Activated CD4-positive, CD25-positive, alpha-beta regulatory T cell treated with anti-CD3 and anti-CD28 coated beads, Interleukin-2, amount 50 U/mL, for 72 hours (primary cell): ENCODE measurements around the gene ADORA2B.
"Not testable (repeated sequence)": the region's sequence is repeated elsewhere in the genome, so short reads cannot be mapped to it uniquely, and the experiment has no call there.

Experiments
- DNase-seq: peaks from one replicate; pipeline ENCODE4 v3.0.0; 2021

Gene ADORA2B

DNA sequence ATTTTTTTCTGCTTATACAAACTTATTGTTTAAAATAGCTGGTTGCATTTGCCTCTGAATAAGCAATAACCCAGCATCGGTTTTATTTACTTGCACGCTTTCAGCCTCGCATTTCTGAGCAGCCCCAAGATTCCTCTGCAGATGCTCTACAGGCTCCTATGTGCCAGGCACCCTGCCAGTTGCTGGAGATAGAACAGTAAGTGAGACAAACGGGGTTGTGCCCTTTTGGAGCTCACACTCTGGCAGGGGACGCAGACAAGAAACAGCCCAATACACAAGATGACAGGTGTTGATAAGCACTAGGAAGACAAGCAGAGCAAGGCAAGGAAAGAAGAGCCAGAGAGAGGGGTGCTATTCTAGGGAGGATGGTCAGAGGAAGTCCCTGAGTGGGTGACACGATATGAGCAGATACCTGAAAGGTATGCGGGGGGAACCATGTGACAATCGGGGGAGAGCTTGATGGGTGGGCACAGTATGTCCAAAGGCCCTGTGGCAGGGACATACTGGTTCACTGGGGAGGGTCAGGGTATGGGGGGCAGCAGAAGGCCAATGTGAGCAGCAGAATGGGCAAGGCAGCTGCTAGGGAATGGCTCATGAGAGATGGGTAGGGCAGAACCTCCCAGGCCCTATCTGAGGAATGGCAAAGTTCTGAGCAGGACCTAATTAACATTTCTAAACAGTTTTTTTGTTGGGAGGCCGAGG lies 18.7 kb upstream of the ADORA2B start:
- no peak for DNase-seq

GRCh38 chr17:15928286-15928785 lies 16.6 kb upstream of the ADORA2B start:
- DNase-seq = no peak

DNA sequence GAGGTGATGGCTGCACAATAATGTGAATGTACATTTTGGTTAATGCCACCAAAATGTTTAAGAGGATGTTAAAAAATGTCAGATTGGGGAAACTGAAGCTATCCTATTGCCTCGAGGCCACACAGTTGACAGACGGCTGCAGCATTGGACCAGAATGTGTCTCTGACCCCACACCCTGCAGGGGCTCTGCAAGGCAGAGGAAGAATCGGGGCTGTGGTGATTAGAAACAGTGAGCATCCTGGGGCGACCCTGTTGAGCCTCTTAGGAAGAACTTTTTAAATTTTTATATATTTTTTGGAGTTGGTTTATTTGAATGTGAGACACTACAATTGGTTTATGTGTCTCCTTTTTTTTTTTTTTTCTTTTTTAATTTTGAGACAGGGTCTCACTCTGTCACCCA lies 15.0 kb upstream of the ADORA2B start:
- no peak for DNase-seq

GRCh38 chr17:15930426-15930825 lies 14.5 kb upstream of the ADORA2B start:
- no peak for DNase-seq

DNA sequence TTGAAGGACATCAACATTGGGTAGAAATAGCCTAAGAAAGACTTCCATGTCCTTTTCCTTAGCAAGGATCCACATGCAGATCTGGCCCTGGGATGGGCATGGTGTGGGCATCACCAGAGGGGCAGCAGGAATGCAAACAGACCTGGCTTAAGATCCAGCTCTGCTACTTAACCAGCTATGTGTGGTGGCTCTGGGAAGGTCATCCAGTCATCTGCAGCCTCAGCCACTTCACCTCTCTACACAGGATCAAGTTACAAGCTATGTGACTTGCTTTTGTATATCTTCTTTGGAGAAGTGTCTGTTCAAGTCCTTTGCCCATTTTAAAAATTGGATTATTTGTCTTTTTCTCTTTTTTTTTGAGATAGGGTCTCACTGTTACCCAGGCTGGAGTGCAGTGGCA lies 13.5 kb upstream of the ADORA2B start:
- DNase-seq = no peak

DNA sequence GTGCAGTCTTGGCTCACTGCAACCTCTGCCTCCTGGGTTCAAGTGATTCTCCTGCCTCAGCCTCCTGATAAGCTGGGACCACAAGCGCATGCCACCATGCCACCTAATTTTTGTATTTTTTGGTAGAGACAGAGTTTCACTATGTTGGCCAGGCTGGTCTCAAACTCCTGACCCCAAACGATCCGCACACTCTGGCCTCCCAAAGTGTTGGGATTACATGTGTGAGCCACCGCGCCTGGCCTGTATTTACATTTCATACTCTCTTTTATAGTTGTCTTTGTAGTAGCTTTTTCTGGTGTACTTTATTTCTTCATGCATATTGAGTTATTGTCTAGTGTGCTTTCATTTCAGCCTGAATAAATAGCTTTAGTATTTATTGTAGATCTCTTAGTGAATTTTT lies 10.1 kb upstream of the ADORA2B start:
- no peak for DNase-seq

DNA sequence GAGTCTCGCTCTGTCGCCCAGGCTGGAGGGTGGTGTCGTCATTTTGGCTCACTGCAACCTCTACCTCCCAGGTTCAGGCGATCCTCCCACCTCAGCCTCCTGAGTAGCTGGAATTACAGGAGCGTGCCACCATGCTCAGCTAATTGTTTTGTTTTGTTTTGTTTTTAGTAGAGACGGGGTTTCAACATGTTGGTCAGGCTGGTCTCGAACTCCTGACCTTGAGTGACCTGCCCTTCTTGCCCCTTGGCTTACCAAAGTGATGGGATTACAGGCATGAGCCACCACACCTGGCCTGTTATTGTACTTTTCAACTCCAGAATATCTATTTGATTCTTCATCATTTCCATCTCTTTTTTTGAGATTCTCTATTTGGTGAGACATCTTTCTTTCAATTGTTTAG lies 9.0 kb upstream of the ADORA2B start:
- no peak for DNase-seq

DNA sequence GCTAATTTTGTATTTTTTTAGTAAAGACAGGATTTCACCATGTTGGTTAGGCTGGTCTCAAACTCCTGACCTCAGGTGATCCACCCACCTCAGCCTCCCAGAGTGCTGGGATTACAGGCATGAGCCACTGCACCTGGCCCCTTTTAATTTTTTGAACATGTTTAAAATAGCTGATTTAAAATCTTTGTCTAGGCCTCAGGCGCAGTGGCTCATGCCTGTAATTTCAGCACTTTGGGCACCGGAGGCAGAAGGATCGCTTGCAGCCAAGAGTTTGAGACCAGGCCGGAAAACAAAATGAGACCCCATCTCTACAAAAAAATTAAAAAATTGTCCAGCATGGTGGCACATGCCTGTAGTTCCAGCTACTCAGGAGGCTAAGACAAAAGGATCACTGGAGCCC lies 8.4 kb upstream of the ADORA2B start:
- not testable (repeated sequence) for DNase-seq

DNA sequence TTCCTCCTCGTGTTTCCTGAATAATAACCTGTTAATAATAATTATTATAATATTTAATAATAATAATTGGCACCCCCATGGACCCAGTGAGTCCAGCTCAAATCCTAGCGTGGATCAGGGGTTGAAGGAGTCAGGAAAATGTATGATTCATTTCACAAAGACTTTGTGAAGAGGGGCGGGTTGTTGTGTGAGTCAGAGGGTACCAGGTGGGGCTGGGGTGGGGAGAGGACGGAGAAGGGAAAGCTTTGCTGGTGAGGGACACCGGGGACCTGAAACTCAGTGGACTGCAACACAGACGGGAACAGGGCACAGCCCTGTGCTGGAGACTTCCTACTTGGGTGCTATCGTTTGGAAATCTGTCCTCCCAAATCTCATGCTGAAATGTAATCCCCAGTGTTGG lies 3.1 kb upstream of the ADORA2B start:
- no peak for DNase-seq

DNA sequence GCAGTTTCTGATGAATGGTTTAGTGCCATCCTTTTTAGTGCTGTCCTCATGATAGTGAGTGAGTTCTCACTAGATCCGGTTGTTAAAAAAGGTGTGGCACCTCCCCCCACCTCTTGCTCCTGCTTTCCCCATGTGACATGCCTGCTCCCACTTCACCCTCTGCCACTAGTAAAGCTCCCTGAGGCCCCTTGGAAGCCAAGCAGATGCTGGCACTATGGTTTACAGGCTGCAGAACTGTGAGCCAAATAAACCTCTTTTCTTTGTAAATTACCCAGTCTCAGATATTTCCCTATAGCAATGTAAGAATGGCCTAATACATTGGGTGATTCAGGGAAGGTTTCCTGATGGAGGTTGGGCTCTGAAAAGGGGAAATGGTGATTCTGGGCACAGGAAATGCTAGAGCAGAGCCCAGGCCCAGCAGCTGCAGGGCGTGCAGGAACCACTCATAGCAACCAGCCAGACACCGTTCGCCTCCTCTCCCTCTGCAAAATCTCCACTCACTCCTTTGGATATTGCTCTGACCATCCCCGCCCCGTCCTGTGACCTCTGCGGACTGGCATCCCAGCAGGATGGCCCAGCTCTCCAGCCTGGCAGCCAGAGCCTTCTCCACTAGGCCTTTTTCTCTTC lies 2.6 kb upstream of the ADORA2B start:
- no peak for DNase-seq

- DNase-seq = no peak
These were observed 765 bp upstream of the ADORA2B start for GRCh38 chr17:15943971-15944758.

GRCh38 chr17:15945527-15946191 lies 729 bp downstream of the ADORA2B start:
- DNase-seq = no peak

- DNase-seq = no peak
These were observed 1.7 kb downstream of the ADORA2B start for GRCh38 chr17:15946611-15947120.

GRCh38 chr17:15947271-15947670 lies 2.3 kb downstream of the ADORA2B start:
- no peak for DNase-seq

DNA sequence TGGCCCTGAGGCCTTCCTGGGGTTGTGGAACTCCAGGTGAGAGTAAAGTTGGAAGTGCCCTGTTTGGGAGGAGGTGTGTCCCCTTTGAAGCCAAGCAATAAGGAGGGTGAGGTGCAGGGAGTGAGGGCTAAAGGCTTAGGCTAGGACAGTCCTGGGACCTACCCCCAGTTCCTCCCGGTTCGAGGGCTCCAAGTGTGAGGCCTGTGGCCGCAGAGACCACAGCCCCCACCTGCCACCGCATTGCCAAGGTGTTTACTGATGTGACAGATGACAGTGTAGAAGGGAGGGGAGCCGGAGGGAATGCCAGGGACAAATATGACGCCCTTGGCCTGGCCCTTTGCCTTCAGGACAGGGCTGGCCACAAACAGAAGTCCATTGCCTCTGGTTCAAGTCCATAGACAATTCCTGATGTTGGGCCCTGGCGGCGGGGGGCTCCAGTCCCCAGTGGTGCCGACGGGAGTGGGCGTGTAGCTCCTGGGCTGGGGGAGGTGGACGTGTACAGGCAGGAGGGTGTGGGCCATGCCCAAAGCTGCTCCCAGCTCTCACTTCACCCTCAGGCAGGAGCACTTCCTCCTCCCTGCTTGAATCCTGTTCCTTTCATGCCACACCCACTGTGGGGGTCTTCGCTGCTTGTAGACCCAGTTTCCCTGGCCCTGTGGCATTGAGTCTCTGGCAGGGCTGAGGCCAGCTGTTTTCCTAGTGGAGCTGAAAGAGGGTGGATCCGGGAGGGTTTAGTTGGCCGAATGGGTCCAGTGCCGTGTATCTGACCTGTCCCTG lies 3.2 kb downstream of the ADORA2B start:
- no peak for DNase-seq

- no peak for DNase-seq
These were observed 6.6 kb downstream of the ADORA2B start for GRCh38 chr17:15951368-15952047.

- no peak for DNase-seq
These were observed 7.2 kb downstream of the ADORA2B start for GRCh38 chr17:15952048-15952532.

- no peak for DNase-seq
These were observed 8.2 kb downstream of the ADORA2B start for GRCh38 chr17:15952916-15953790.

GRCh38 chr17:15954222-15954621 lies 9.3 kb downstream of the ADORA2B start:
- no peak for DNase-seq

GRCh38 chr17:15955793-15956541 lies 11.0 kb downstream of the ADORA2B start:
- DNase-seq = no peak
